ENCODE results near the gene TTLL13. TPM values are rescaled to one million over a fixed set of nuclear protein-coding genes. Genes with fewer than 3 reads are reported as not detected.
A peak's percentile ranks its signal among the peaks of the same experiment; 100 is the strongest.
"Not testable (repeated sequence)": the region's sequence is repeated elsewhere in the genome, so short reads cannot be mapped to it uniquely, and the experiment has no call there.

The TTLL13 gene
- total RNA-seq, 1 experiment from 2014 or later, result not detected

DNA sequence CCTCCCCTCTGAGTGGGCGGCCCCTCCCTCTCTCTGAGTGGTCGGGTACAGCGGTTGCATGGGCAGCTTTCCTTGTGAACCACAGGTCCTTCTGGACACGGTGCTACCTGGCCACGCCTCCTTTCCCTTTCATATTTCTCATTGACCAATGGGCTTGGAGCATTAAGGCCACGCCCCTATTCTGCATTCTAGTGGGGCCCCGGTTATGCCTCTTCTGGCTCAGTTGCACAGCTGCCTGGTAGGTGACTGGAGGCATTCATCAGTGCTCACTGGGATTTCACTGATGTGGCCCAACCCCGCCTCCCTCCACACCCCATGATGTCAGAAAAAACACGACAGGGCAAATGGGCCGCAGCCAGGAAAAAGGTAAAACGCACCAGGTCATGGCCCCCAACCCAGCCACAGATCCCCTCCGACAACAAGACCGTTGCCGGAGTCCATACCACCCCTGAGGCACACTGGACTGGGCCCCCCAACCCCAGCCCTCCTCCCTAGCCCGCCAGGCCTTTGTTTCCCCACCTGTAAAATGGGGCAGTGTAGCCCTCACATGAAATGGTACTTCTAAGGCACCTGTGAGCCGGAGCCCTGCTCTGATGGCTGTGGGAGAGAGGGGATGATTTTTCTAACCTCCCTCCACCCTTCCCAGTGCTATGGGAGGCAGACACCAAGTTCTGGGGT, 42.5 kb downstream of the TTLL13 start:
- no peaks in the 10 kb centered on the region for H3K9me3 ChIP-seq (ENCODE audit: low read length)
- no peak overlapping the region for H3K27ac ChIP-seq (ENCODE audit: low read length)
- no peak for TF ChIP-seq EZH2phosphoT487 (IDR thresholded peaks at IDR 0.05; ENCODE audit: borderline replicate concordance, low read length)
- TF ChIP-seq, protein P1, sequence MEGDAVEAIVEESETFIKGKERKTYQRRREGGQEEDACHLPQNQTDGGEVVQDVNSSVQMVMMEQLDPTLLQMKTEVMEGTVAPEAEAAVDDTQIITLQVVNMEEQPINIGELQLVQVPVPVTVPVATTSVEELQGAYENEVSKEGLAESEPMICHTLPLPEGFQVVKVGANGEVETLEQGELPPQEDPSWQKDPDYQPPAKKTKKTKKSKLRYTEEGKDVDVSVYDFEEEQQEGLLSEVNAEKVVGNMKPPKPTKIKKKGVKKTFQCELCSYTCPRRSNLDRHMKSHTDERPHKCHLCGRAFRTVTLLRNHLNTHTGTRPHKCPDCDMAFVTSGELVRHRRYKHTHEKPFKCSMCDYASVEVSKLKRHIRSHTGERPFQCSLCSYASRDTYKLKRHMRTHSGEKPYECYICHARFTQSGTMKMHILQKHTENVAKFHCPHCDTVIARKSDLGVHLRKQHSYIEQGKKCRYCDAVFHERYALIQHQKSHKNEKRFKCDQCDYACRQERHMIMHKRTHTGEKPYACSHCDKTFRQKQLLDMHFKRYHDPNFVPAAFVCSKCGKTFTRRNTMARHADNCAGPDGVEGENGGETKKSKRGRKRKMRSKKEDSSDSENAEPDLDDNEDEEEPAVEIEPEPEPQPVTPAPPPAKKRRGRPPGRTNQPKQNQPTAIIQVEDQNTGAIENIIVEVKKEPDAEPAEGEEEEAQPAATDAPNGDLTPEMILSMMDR (conservative IDR thresholded peaks at IDR 0.05; ENCODE audit: low read depth, low read length), result no peak
- no peak for TF ChIP-seq EZH2 (IDR thresholded peaks at IDR 0.05; ENCODE audit: low read length, unreplicated experiment)
- CTCF ChIA-PET, result no interaction called here
- H3K79me2 ChIP-seq (ENCODE audit: low read length), result no peaks in the 10 kb centered on the region
- DNase-seq (peak; percentile 55), ATAC-seq (no peak)
- H3K36me3 ChIP-seq (ENCODE audit: low read depth, low read length), result no peaks in the 10 kb centered on the region
- no peak overlapping the region for H3K4me2 ChIP-seq (ENCODE audit: low read length)
- no peaks in the 10 kb centered on the region for H3F3A ChIP-seq (ENCODE audit: low read length, unreplicated experiment)
- no peak overlapping the region for H2AFZ ChIP-seq (ENCODE audit: low read length)
- H4K20me1 ChIP-seq (ENCODE audit: low read length), result no peaks in the 10 kb centered on the region
- H3K4me3 ChIP-seq (ENCODE audit: low read length), result no peak overlapping the region
- no TSS peak for BruUV-seq (replicated peaks)
- H3K27me3 ChIP-seq (ENCODE audit: low read length), result no peaks in the 10 kb centered on the region
- no peaks in the 10 kb centered on the region for H3K4me1 ChIP-seq (ENCODE audit: insufficient read depth, low read length)
- H3K9ac ChIP-seq (ENCODE audit: low read length), result no peak overlapping the region
- POLR2A ChIA-PET (ENCODE audit: unreplicated experiment), result no interaction called here
- H3K9me2 ChIP-seq (replicated peaks; ENCODE audit: low read length), result no peaks in the 10 kb centered on the region
- intact Hi-C loops (cut with micrococcal nuclease), result no loop called here

DNA sequence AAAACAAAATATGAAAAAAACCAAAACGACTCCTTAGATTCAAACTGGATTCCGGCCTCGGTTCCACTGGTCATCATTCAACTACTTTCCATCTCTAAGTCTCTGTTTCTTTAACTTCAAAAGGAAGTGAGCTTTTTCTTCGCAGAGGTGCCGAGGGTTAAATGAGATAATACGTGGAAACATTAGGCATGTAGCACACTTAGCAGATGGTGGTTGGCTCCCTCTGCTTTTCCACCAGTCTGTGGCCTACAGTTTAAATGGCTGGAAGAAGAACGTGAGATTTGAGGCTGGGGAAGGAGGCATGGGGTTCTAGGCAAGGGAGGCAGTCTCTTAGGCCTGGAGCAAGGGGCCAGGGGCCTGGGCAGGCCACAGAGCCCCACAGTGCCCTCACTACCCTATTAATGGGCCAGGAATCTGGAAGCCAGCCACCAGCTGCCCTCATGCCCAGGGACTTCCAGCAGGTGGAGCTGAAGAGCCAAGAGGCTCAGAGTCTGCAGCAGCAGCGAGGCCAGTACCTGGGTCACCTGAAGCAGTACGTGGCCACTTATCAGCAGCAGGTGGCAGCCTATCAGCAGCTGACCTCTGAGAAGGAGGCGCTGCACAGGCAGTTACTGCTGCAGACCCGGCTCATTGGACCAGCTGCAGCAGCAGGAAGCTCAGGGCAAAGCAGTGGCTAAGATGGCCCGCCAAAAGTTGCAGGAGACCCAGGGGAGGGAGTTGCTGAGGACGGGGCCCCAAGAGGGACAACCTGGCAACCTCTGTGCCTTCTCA, 43.9 kb downstream of the TTLL13 start:
- Histone ChIP-seq H2AFZ (ENCODE audit: low read length) (peak overlapping the region; percentile 59), H3K4me2 (ENCODE audit: low read length) (peak overlapping the region; percentile 11; the same call in 1 of the 2 replicates)
- H3K9ac ChIP-seq (ENCODE audit: low read length); H3K79me2 ChIP-seq (ENCODE audit: low read length); H3K9me3 ChIP-seq (ENCODE audit: low read length); BruUV-seq (replicated peaks); intact Hi-C loops (cut with micrococcal nuclease); POLR2A ChIA-PET (ENCODE audit: unreplicated experiment); H3F3A ChIP-seq (ENCODE audit: low read length, unreplicated experiment); H3K27me3 ChIP-seq (ENCODE audit: low read length); H3K4me3 ChIP-seq (ENCODE audit: low read length); H3K27ac ChIP-seq (ENCODE audit: low read length); H3K4me1 ChIP-seq (ENCODE audit: insufficient read depth, low read length); H4K20me1 ChIP-seq (ENCODE audit: low read length); H3K9me2 ChIP-seq (replicated peaks; ENCODE audit: low read length); H3K36me3 ChIP-seq (ENCODE audit: low read depth, low read length): not testable (repeated sequence)
- CTCF ChIA-PET, result interaction anchor here (0.6 to 0.8 kb wide), 6 partner anchors 23 to 186 kb away, joined by 3 to 5 read pairs (median 4); no protein-coding TSS in a partner anchor
- ATAC-seq (peak; percentile 99), DNase-seq (peak; percentile 92)
- TF ChIP-seq, protein P1 (conservative IDR thresholded peaks at IDR 0.05; ENCODE audit: low read depth, low read length), result peak; percentile 76

DNA sequence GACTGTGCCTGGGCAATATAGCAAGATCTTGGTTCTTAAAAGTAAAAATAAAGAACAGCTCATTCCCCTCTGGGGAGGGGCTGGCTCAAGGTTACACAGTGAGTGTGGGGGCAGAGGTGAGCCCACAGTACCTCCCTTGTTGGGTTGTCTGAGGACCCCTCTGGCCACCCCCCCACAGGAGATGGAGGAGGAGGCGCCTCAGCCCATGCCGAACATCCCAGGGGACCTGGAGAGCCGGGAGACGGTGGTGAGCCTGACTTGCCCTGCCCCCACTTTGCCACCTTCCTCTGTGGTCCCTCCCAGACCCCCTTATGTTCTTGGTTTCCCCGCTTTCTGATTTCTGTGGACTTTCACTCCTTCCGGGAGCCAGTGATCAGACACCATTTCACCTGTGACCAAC, 44.8 kb downstream of the TTLL13 start:
- Histone ChIP-seq H3K9ac (ENCODE audit: low read length) (no peak overlapping the region), H3K4me1 (ENCODE audit: insufficient read depth, low read length) (no peaks in the 10 kb centered on the region), H2AFZ (ENCODE audit: low read length) (no peak overlapping the region), H3K4me2 (ENCODE audit: low read length) (no peak overlapping the region), H3K4me3 (ENCODE audit: low read length) (no peak overlapping the region), H3K9me3 (ENCODE audit: low read length) (no peaks in the 10 kb centered on the region), H3K27me3 (ENCODE audit: low read length) (no peaks in the 10 kb centered on the region), H3K9me2 (replicated peaks; ENCODE audit: low read length) (no peaks in the 10 kb centered on the region), H3K36me3 (ENCODE audit: low read depth, low read length) (no peaks in the 10 kb centered on the region), H3F3A (ENCODE audit: low read length, unreplicated experiment) (no peaks in the 10 kb centered on the region), H3K79me2 (ENCODE audit: low read length) (no peaks in the 10 kb centered on the region), H3K27ac (ENCODE audit: low read length) (no peak overlapping the region), H4K20me1 (ENCODE audit: low read length) (no peaks in the 10 kb centered on the region)
- no peak for ATAC-seq
- CTCF ChIA-PET, result interaction anchor here (0.6 kb wide), 1 partner anchor 185 kb away, joined by 5 read pairs; no protein-coding TSS in a partner anchor
- TF ChIP-seq EZH2 (IDR thresholded peaks at IDR 0.05; ENCODE audit: low read length, unreplicated experiment) (no peak), EZH2phosphoT487 (IDR thresholded peaks at IDR 0.05; ENCODE audit: borderline replicate concordance, low read length) (no peak)
- TF ChIP-seq, protein P1 (conservative IDR thresholded peaks at IDR 0.05; ENCODE audit: low read depth, low read length), result no peak
- intact Hi-C loops (cut with micrococcal nuclease), result no loop called here
- POLR2A ChIA-PET (ENCODE audit: unreplicated experiment), result no interaction called here
- no TSS peak for BruUV-seq (replicated peaks)
- no peak for DNase-seq
